Raji (cell line): Measurements from ENCODE around the gene MRPL41.

Experiments used
- POLR2A ChIP-seq: IDR thresholded peaks from 2 replicates; pipeline ENCODE4 v1.6.1; 2011; ENCODE audit warnings: low read depth, low read length, control low read depth; ENCODE audit not compliant: insufficient read depth

MRPL41 gene

DNA sequence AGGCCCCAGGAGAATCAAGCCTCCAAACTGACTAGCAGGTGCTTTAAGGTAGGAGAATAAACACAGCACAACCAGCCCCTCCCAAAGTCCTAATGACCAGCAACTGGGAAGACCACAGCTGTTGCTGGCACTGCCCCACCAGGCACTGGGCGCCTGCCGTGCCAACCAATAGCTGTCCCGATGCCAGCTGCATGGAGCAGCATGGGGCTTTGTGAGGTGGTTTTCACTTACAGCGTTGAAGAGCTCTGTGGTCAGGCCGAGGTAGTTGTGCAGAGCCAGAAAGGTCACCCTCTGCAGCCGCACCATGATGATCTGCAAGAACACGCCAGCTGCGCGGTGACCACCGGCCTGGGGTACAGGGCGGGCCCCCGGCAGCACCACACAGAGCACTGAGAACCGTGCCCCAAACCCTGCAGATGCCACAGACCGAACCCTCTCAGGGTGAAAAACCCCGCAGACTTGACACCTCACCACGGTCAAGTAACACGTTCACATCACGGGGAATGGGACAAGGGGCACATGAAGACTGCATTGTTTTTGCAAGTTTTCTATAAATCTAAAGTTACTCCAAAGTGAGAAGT is 30.2 kb upstream of the MRPL41 start:
- TF ChIP-seq POLR2A = no peak

DNA sequence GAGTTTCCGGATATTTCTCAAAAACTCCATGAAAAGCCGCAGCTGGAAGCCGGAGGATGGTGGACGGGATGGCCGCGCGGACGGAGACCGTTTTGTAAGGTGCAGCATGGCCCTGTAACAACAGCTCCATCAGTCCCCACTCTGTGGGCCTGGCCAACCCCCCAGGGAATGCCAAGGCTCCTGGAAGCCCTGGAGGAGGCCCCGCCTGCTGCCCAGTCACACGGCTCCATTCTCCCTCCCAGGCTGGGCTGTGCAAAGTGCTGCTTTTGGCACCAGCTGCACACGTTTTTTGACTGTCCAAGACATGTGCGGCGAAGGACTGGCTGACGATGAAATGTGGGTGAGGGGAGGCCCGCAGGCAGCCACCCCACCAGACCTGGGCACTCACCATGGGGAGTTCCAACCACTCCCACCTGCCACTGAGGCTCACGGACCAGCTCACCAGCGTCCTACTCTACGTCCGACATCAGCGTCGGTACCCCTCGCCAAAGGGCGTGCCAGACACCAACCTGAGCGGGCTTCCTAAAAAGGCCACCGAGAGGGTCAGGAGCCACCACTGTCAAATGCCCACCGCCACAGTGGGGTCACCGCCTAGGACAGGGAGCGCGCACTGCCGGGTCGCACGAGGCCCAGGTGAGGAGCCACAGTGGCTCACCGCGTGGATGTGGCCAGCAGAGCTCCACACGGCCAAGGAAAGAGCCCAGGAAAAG is 28.8 kb upstream of the MRPL41 start:
- no peak for TF ChIP-seq POLR2A

DNA sequence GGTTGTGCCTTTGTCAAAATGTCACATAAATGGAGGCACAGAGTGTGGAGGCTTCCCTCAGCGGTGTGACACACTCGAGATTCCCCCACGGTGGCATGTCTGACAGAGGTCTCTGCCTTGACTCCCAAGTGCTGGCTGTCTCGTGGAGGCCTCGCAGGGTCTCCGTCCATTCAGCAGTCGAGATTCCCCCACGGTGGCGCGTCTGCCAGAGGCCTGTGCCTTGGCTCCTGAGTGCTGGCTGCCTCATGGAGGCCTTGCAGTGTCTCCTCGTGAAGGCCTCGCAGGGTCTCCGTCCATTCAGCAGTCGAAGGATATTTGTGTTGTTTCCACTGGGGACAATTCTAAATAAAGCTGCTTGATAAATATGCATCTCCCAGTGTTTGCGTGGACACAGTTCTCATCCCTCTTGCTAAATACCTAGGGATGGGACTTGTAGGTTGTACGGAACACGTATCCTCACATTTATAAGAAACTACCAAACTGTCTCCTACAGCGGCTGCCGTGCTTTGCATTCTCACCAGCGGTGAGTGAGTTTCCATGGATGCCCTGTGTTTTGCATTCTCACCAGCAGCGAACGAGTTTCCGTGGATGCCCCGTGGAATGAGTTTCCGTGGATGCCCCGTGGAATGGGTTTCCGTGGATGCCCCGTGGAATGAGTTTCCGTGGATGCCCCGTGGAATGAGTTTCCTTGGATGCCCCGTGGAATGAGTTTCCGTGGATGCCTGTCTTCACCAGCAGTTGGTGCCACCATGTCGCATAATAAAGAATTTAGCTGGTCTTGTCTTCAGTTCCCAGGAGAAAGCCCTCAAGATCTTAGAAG is 27.3 kb upstream of the MRPL41 start:
- no peak for TF ChIP-seq POLR2A

DNA sequence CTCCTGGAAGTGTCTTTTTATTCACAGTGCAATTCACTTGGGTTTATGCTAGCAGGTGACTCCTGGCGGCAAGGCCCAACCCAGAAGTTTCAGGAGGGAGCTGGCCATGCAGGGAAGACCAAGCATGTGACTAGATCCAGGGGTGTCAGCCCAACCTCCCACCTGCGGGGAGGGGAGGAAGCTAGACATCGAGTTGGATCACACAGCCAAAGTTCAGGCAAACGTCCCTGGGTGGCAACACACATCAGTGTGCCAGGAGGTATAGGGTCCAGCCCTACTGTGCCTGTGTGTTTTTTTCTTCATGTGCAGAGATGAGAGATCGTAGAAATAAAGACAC is 26.7 kb upstream of the MRPL41 start:
- no peak for TF ChIP-seq POLR2A

DNA sequence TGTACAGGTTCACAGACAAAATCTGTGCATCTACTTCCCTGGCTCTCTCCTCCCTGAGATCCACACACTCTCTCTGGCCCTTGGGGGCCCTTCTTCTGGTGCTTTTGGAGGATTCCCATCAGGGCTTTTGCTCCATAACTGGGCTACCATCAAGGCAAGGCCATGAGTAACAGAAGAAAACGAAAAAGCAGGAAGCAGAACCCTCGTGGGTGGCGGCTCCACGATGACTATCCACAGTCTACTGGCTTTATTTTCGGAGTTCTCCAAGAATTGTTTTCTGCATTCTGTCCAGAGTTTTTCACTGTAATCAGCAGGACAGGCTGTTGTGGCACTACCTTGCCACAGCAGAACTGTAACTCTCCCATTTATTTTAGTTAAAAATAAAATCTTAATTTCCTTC is 21.3 kb upstream of the MRPL41 start:
- TF ChIP-seq POLR2A = no peak

DNA sequence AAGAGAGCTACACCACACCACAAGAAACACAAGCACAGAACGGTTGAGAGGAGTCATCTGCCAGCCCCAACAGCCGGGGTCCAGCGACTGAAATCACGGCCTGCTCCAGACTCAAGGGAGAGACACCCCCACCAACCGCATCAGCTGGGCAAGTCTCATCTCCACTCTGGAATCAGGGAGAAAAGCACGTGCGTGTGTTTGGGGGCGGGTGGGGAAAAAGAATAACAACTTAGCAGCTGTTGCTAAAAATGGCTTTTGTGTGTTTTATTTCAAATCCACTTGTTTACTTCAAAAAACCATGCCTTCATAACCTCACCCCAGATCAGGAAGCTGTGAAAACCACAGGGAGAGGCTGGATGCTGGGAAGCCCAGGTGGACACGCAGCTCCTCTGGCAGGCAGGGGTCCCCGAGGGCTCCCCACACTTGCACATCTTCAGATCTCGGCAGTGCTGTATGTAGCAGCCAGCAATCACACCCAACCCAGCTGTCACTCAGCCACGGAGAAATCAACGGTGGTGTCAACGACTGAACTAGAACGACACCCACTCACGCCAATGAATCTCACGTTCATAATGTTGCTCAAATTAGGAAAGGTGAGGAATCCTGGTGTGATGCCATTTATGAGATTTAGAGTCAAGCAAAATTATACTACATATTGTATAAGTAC is 20.4 kb upstream of the MRPL41 start:
- no peak for TF ChIP-seq POLR2A

DNA sequence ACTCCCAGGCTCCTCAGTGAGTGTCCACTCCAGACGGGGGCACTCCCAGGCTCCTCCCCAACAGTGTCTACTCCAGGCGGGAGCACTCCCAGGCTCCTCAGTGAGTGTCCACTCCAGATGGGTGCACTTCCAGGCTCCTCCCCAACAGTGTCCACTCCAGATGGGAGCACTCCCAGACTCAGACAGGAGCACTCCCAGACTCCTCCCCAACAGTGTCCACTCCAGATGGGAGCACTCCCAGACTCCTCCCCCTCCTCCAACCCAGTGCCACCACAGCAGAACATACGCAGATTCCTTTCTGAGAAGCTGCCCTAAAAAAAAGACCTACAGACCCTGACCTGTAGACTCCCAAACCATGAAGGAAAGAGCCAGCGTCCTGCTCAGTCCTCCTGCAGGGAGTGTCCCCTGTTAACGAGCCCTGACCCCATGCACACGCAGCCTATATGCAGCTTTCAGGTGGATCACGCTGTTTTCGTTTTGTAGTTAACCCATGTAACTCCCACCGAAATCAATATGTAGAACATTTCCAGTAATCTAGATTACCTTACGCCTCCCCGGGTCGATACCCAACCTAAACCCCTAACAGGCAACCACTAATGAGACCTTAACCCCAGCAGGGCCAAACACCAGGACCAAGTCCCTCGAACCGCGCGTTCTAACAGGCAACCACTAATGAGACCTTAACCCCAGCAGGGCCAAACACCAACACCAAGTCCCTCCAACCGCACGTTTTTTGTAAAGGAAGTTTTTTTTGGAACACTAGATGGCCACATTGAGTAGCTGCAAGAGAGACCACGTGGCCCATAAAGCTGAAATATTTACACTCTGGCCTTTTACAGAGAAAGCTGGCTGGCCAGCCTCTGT is 17.2 kb upstream of the MRPL41 start:
- TF ChIP-seq POLR2A = peak; percentile 22; the same call in 1 of the 2 replicates

DNA sequence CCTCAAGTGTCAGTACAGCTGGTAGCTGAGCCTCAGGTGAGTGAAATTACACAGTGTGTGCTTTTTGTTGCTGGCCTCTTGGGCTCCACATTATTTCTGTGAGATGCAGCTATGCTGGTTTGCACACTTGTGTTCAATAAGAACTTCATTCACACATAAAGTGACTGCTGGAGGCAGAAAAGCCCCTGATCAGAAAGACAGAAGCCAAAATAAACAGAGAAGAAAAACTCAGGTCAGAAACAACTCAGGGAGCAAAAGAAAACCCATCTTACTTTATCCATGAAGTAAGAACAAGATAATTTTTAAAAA is 16.6 kb upstream of the MRPL41 start:
- no peak for TF ChIP-seq POLR2A

DNA sequence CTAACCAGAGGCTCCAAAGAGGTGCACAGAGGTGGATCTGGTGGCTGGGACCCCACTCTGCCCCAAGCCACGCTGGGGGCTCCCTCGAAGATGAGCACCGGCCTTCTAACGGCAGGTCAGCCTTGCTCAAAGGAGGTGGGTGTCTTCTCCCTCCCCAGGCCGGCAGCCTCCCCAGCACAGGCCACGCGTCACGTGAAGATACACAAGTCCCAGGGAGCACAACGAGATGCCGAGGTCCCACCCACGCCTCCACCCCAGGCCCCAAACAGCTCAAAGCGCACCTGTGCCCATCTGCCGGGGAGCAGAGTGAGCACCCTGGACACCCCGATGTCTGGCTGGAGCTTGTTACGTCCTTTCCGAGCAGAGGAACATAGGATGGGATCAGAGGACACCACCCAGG is 13.6 kb upstream of the MRPL41 start:
- TF ChIP-seq POLR2A = no peak

DNA sequence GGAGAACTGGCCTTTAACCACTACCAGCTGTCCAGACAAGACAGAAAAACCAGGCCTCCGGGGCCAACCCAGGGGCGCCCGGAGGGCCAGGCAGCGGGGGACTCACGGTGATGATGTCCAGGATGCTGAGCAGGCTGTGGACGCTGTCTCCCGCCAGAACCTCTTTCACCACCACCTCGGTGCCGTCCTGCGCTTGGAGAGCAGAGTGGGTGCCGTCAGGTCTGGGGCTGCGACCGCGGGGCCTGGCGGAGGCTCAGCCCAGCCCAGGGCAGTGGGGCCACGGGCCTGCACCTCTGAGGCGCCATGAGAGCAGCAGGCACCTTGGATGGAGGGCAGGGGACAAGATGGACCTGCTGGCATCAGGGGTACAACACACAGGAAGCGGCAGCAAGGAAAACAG is 11.1 kb upstream of the MRPL41 start:
- no peak for TF ChIP-seq POLR2A

DNA sequence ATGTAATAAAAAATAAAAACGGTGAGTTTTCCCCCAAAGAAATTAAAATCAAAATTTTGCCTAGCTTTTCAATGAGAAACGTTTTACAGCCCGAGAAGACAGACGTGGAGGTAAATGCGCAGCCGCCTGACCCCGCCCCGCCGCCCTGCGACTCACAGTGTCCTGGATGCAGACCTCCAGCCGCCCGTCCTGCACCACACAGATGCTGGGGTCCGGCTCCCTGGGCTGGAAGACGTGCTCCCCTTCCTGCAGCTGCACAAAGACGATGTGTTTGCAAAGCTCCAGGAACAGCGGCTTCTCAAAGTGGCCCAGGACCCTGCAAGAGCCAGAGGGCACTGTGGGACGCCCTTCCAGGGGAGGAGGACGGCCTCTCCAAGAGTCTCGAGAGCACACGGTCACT is 9.2 kb upstream of the MRPL41 start:
- TF ChIP-seq POLR2A = no peak

DNA sequence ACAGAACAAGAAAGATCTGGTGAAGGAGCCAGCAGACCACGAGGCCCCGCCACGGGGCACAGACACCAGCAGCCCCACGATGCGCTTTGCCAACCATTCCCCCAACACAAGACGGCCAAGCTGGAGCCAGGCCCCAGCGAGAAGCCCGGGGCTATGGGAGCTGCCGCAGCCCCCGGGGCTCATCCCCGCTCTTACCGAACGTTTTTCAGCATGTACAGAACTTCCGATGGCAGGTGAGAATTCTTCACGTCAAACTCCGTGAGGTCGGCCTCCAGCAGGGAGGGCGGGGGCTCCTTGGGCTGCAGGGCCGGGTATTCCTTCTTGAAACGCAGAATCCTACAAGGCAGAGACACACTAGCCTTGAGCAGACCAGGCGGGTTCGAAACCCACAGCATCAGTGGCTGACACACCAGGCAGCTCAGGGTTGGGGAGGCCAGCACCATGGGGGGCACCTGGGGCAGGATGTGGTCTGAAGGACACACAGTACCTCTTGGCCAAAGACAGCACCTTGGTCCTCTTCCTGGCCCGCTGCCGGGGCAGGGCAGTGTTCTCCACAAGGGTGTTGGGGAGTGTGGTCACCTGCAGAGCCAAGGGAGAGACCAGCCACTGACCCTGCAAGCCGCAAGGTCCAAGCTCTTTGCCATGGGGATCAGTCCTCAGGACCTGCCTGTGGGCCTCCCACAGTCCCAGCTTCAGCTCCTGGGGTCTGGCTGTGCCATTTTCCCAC is 8.3 kb upstream of the MRPL41 start:
- no peak for TF ChIP-seq POLR2A

DNA sequence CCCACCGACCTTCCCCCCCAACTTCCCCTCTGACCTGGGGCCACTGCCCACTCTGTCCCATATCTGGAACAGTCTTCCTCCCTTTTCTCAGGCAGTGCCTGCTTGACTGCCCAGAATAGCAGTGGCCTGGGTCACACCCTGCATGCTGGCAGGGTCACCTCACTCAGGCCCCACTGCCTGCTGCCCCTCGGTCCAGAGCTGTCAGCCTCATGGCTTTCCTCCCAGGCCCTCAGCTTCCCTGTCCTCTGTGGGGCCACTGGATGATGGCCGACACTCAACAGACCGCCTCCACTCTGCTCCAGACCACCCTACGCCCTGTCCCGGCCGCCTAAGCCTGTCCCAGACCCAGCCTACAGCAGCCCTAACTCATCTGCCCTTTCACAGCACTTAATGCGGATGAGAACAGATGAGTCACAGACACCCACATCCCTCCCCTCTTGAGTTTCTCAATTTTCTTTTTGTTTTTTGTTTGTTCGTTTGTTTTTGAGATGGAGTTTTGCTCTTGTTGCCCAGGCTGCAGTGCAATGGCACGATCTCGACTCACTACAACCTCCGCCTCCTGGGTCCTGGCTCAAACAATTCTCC is 7.4 kb upstream of the MRPL41 start:
- TF ChIP-seq POLR2A = no peak

DNA sequence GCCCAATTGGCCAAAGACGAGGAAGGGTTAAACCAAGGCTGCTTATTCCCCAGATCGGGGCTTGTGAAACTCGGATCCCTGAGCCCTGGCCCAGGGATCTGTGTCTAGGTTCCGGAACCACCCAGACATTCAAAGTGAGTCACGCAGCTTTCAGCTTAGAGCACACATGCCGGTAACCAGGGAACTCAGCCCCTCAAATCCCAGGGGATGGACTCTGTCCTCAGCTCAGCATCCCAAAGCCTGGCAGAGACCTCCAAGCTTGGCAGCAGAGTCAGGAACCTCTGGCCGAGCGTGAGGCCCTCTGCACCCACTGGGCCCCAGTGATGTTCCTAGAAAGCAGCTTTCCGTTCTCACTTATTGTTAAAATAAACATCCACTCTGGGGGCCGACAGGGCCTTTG is 6.6 kb upstream of the MRPL41 start:
- no peak for TF ChIP-seq POLR2A
